Ovary (tissue), 3 donors: ENCODE measurements around the gene MYH3.

Experiments used
- EP300 ChIP-seq: sonication (generic); formaldehyde crosslinking; IDR thresholded peaks from one replicate; pipeline ENCODE4 v1.6.1; 2017; ENCODE audit warnings: antibody characterized with exemption
- POLR2A ChIP-seq: fragments of 450-650 bp; IDR thresholded peaks from one replicate; pipeline ENCODE4 v1.6.1; 2017; ENCODE audit warnings: antibody characterized with exemption, mild to moderate bottlenecking, moderate library complexity
- TF ChIP-seq, protein P1 (sequence below), 3 donors: fragments of 450-650 bp in 2 of 3; fragments of 200-600 bp in 1 of 3; IDR thresholded peaks; one replicate each; pipeline versions ENCODE4 v1.5.1 to v1.8.0; 2016 to 2022; ENCODE audit warnings: antibody characterized with exemption in 3 of 3, mild to moderate bottlenecking in 1 of 3
- donor health status: DM: no; HTN: no; CAD: no.

DNA sequence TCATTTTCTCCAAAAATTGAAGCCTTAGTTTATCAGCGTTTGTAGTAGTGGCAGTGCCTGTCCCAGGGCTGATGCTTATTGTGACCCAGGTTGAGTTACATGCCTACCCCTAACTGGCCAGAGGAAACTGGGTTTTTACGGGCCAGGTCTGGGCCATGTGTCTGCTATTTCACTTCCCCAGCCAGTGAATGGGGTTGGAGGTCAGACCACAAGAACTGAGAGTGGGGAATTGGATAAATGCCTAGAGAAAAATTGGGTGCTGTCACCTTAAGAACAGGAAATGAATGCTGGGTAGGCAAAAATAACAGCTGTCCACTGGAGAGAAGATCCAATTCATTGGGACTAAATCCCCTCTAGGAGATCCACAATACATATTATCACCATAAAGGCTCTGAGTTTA lies 45.5 kb upstream of the MYH3 start:
- TF ChIP-seq POLR2A (no peak), EP300 (no peak)
- TF ChIP-seq, protein P1, sequence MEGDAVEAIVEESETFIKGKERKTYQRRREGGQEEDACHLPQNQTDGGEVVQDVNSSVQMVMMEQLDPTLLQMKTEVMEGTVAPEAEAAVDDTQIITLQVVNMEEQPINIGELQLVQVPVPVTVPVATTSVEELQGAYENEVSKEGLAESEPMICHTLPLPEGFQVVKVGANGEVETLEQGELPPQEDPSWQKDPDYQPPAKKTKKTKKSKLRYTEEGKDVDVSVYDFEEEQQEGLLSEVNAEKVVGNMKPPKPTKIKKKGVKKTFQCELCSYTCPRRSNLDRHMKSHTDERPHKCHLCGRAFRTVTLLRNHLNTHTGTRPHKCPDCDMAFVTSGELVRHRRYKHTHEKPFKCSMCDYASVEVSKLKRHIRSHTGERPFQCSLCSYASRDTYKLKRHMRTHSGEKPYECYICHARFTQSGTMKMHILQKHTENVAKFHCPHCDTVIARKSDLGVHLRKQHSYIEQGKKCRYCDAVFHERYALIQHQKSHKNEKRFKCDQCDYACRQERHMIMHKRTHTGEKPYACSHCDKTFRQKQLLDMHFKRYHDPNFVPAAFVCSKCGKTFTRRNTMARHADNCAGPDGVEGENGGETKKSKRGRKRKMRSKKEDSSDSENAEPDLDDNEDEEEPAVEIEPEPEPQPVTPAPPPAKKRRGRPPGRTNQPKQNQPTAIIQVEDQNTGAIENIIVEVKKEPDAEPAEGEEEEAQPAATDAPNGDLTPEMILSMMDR (IDR thresholded peaks at IDR 0.05) = no peak
